Uterus (tissue), 2 donors: ENCODE results near the gene GALNT18.

Experiments
- CTCF ChIP-seq, 4 experiments: fragments of 200-600 bp in 2 of 4; fragments of 450-650 bp in 2 of 4; sonication (generic) in 2 of 4; IDR thresholded peaks; one replicate each; pipeline ENCODE4 v1.5.1; 2016 to 2019; ENCODE audit warnings: antibody characterized with exemption in 4 of 4, mild to moderate bottlenecking in 2 of 4, moderate library complexity in 1 of 4
- POLR2A ChIP-seq, 2 donors: fragments of 450-650 bp; IDR thresholded peaks; one replicate each; pipeline ENCODE4 v1.6.1; 2016; ENCODE audit warnings: antibody characterized with exemption in 2 of 2, mild to moderate bottlenecking in 1 of 2, moderate library complexity in 1 of 2

GRCh38 chr11:11245453-11245852 is 376.4 kb downstream of the GALNT18 start:
- peak in 1 of 4 experiments; percentile 18 for TF ChIP-seq CTCF (IDR thresholded peaks at IDR 0.05)
- TF ChIP-seq POLR2A (IDR thresholded peaks at IDR 0.05) = no peak
